ENCODE data around the gene FYN. TPM values are rescaled to one million over a fixed set of nuclear protein-coding genes. Genes with fewer than 3 reads are reported as not detected.

Gene FYN
- total and polyA plus RNA-seq, 2 of the 8 experiments (the other 6 are each of a cell fraction or from before 2014, with no cell fraction given): 46.8 to 97.2 TPM

- H3K4me2 ChIP-seq (ENCODE audit: insufficient read depth in 1 of 2, low read depth in 2 of 2, low read length in 2 of 2): no peak overlapping the region
- H2BK5ac ChIP-seq (ENCODE audit: low read depth, low read length): no peak overlapping the region
- no peak overlapping the region for H2AFZ ChIP-seq (ENCODE audit: low read length)
- no peak overlapping the region for H4K91ac ChIP-seq (replicated peaks; ENCODE audit: insufficient read length, low read length)
- no peaks in the 10 kb centered on the region; the same call in 1 of the 2 replicates for H3K79me1 ChIP-seq (ENCODE audit: low read depth, low read length)
- peaks cover 0 to 8% of the 10 kb centered on the region in 2 experiments; a peak in 1 of 4 replicates for H3K79me2 ChIP-seq (ENCODE audit: control insufficient read depth in 1 of 2, insufficient read depth in 2 of 2, low read length in 2 of 2)
- no peak overlapping the region for H3K4me3 ChIP-seq (ENCODE audit: extremely low read depth in 1 of 4, insufficient read depth in 2 of 4, low read depth in 3 of 4, low read length in 4 of 4)
- H3K9ac ChIP-seq (replicated peaks in 1 of 4; ENCODE audit: extremely low read depth in 1 of 4, low read depth in 3 of 4, low read length in 3 of 4): no peak overlapping the region
- H3K9me3 ChIP-seq (ENCODE audit: insufficient read depth in 2 of 2, low read depth in 1 of 2, low read length in 1 of 2): no peaks in the 10 kb centered on the region
- ChIA-PET POLR2A (ENCODE audit: partially characterized antibody) (no interaction called here), CTCF (ENCODE audit: partially characterized antibody) (interaction anchor here (0.6 to 1.7 kb wide), 4 partner anchors 11 to 202 kb away, joined by 3 to 5 read pairs (median 3); no protein-coding TSS in a partner anchor)
- DNase-seq (ENCODE audit: low read depth in 1 of 2, low spot score in 2 of 2) (no peak), FAIRE-seq (no peak)
- H2BK120ac ChIP-seq (replicated peaks; ENCODE audit: low read depth, low read length): no peak overlapping the region
- peaks cover 0 to 14% (median 8%) of the 10 kb centered on the region in 4 experiments; a peak in 5 of 7 replicates for H3K4me1 ChIP-seq (replicated peaks in 1 of 4; ENCODE audit: control insufficient read depth in 3 of 4, insufficient read depth in 4 of 4, low read length in 3 of 4)
- 90% methylated on average over 2 of the region's 2 CpGs; no CpG with 5 or more reads in 1 of the 2 experiments for WGBS, 2 experiments (ENCODE audit: extremely low coverage in 1 of 2, insufficient coverage in 1 of 2, insufficient read length in 1 of 2, insufficient replicate concordance in 2 of 2, low coverage in 1 of 2, low lambda C conversion rate in 2 of 2, missing lambda C conversion rate in 1 of 2)
- H4K5ac ChIP-seq (ENCODE audit: insufficient read length, low read depth, low read length): no peak overlapping the region
- H4K8ac ChIP-seq (ENCODE audit: extremely low read depth, insufficient read depth, low read length): no peak overlapping the region
- H3K56ac ChIP-seq (replicated peaks; ENCODE audit: insufficient read length, low read depth, low read length): no peak overlapping the region
- H2BK12ac ChIP-seq (ENCODE audit: low read depth, low read length): no peak overlapping the region
- no peak overlapping the region for H3K18ac ChIP-seq (ENCODE audit: extremely low read depth, low read length)
- no peak overlapping the region for H3K23ac ChIP-seq (ENCODE audit: insufficient read length)
- no peaks in the 10 kb centered on the region for H3K36me3 ChIP-seq (ENCODE audit: control insufficient read depth in 2 of 4, insufficient read depth in 4 of 4, low read length in 3 of 4)
- no peaks in the 10 kb centered on the region for H3K27me3 ChIP-seq (replicated peaks in 1 of 4; ENCODE audit: control insufficient read depth in 3 of 4, extremely low read depth in 1 of 4, insufficient read depth in 3 of 4, low read length in 3 of 4)
- no peak overlapping the region for H2AK5ac ChIP-seq (ENCODE audit: low read depth, low read length)
- no peak overlapping the region for H3K4ac ChIP-seq (replicated peaks; ENCODE audit: insufficient read length, low read depth, low read length)
- H3K14ac ChIP-seq (ENCODE audit: insufficient read length): no peak overlapping the region
- H2BK20ac ChIP-seq (ENCODE audit: low read length): no peak overlapping the region
- peaks cover 3 to 5% of the 10 kb centered on the region in 2 experiments for H4K20me1 ChIP-seq (replicated peaks in 1 of 2; ENCODE audit: control insufficient read depth in 1 of 2, insufficient read depth in 2 of 2, low read length in 2 of 2)
- no peaks in the 10 kb centered on the region for H3K23me2 ChIP-seq (ENCODE audit: low read depth, low read length)
- no peak overlapping the region for H2BK15ac ChIP-seq (ENCODE audit: low read length)
- no peak overlapping the region for H3K27ac ChIP-seq (ENCODE audit: low read depth, low read length)
- TF ChIP-seq GABPA (IDR thresholded peaks at IDR 0.05; ENCODE audit: borderline replicate concordance, insufficient read depth, low read length) (no peak), KDM1A (IDR thresholded peaks at IDR 0.05; ENCODE audit: borderline replicate concordance, low read length) (no peak), FOSL1 (IDR thresholded peaks at IDR 0.05; ENCODE audit: insufficient read depth, low read depth, low read length) (no peak), TAF7 (optimal IDR thresholded peaks at IDR 0.05; ENCODE audit: borderline replicate concordance, low read depth, low read length) (no peak), SIN3A (conservative IDR thresholded peaks at IDR 0.05 in 1 of 2, IDR thresholded peaks at IDR 0.05 in 1 of 2; ENCODE audit: low read depth in 1 of 2, low read length in 2 of 2) (no peak), BACH1 (IDR thresholded peaks at IDR 0.05; ENCODE audit: low read length) (no peak), HDAC2 (IDR thresholded peaks at IDR 0.05; ENCODE audit: borderline replicate concordance in 1 of 2, low read depth in 2 of 2, low read length in 2 of 2) (no peak), EGR1 (IDR thresholded peaks at IDR 0.05; ENCODE audit: borderline replicate concordance, low read depth, low read length) (no peak), TAF1 (IDR thresholded peaks at IDR 0.05; ENCODE audit: low read depth, low read length) (no peak)
- TF ChIP-seq, protein P1, sequence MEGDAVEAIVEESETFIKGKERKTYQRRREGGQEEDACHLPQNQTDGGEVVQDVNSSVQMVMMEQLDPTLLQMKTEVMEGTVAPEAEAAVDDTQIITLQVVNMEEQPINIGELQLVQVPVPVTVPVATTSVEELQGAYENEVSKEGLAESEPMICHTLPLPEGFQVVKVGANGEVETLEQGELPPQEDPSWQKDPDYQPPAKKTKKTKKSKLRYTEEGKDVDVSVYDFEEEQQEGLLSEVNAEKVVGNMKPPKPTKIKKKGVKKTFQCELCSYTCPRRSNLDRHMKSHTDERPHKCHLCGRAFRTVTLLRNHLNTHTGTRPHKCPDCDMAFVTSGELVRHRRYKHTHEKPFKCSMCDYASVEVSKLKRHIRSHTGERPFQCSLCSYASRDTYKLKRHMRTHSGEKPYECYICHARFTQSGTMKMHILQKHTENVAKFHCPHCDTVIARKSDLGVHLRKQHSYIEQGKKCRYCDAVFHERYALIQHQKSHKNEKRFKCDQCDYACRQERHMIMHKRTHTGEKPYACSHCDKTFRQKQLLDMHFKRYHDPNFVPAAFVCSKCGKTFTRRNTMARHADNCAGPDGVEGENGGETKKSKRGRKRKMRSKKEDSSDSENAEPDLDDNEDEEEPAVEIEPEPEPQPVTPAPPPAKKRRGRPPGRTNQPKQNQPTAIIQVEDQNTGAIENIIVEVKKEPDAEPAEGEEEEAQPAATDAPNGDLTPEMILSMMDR (IDR thresholded peaks at IDR 0.05; ENCODE audit: control extremely low read depth in 1 of 3, insufficient read depth in 1 of 3, low read depth in 1 of 3, low read length in 3 of 3): no peak
Observed at GRCh38 chr6:111802720-111803330, 70.4 kb downstream of the FYN start.
